Liver (tissue), 9 donors: ENCODE results near the gene LIMA1. TPM values are rescaled to one million over a fixed set of nuclear protein-coding genes. Genes with fewer than 3 reads are reported as not detected.

ENCODE experiments used
- DNase-seq: peaks from one replicate; pipeline ENCODE4 v3.0.0-alpha.2; 2017; ENCODE audit warnings: low spot score
- H3K27ac ChIP-seq, 2 donors: one replicate each; pipeline ENCODE4 v1.7.0; 2013; ENCODE audit warnings: inconsistent platforms in 2 of 2, low read length in 2 of 2, control low read depth in 1 of 2, low read depth in 1 of 2, mild to moderate bottlenecking in 1 of 2
- H3K27me3 ChIP-seq, 4 donors: one replicate each; pipeline versions ENCODE4 v1.6.1 to v1.7.0; 2013; ENCODE audit warnings: low read length in 3 of 4, inconsistent platforms in 1 of 4, mild to moderate bottlenecking in 1 of 4, moderate library complexity in 1 of 4; ENCODE audit not compliant: control insufficient read depth in 4 of 4, insufficient read depth in 4 of 4
- H3K36me3 ChIP-seq, 4 donors: one replicate each; pipeline versions ENCODE4 v1.6.1 to v1.7.0; 2013; ENCODE audit warnings: low read length in 3 of 4, mild to moderate bottlenecking in 3 of 4, low read depth in 1 of 4, moderate library complexity in 1 of 4; ENCODE audit not compliant: control insufficient read depth in 4 of 4, insufficient read depth in 3 of 4
- H3K4me1 ChIP-seq, 4 donors: one replicate each; pipeline versions ENCODE4 v1.6.1 to v1.7.0; 2013; ENCODE audit warnings: low read length in 3 of 4, mild to moderate bottlenecking in 3 of 4, moderate library complexity in 1 of 4; ENCODE audit not compliant: control insufficient read depth in 4 of 4, insufficient read depth in 4 of 4
- H3K4me3 ChIP-seq, 3 donors: one replicate each; pipeline versions ENCODE4 v1.6.1 to v1.7.0; 2013; ENCODE audit warnings: low read length in 3 of 3, control low read depth in 1 of 3, low read depth in 1 of 3, mild to moderate bottlenecking in 1 of 3
- H3K9ac ChIP-seq, 2 donors: one replicate each; pipeline ENCODE4 v1.7.0; 2013; ENCODE audit warnings: low read length in 2 of 2, mild to moderate bottlenecking in 2 of 2, moderate library complexity in 2 of 2, control low read depth in 1 of 2, low read depth in 1 of 2
- H3K9me3 ChIP-seq, 4 donors: one replicate each; pipeline versions ENCODE4 v1.6.1 to v1.7.0; 2013; ENCODE audit warnings: low read length in 3 of 4; ENCODE audit not compliant: control insufficient read depth in 4 of 4
- ATF3 ChIP-seq: IDR thresholded peaks from 2 replicates; pipeline ENCODE4 v1.6.1; 2016; ENCODE audit warnings: antibody characterized with exemption
- FOXA1 ChIP-seq: IDR thresholded peaks from 2 replicates; pipeline ENCODE4 v1.6.1; 2016; ENCODE audit warnings: antibody characterized with exemption
- GABPA ChIP-seq, 2 donors: IDR thresholded peaks in 1 of 2; conservative IDR thresholded peaks in 1 of 2; 2 replicates each; pipeline ENCODE4 v1.6.1; 2016; ENCODE audit warnings: antibody characterized with exemption in 2 of 2, mild to moderate bottlenecking in 1 of 2, moderate library complexity in 1 of 2
- HNF4A ChIP-seq, 2 donors: conservative IDR thresholded peaks; 2 replicates each; pipeline ENCODE4 v1.6.1; 2016; ENCODE audit warnings: antibody characterized with exemption in 2 of 2, mild to moderate bottlenecking in 2 of 2
- HNF4G ChIP-seq: IDR thresholded peaks from 2 replicates; pipeline ENCODE4 v1.6.1; 2016; ENCODE audit warnings: antibody characterized with exemption
- JUND ChIP-seq, 2 donors: IDR thresholded peaks; 2 replicates each; pipeline ENCODE4 v1.6.1; 2016; ENCODE audit warnings: antibody characterized with exemption in 2 of 2
- MAX ChIP-seq: IDR thresholded peaks from 2 replicates; pipeline ENCODE4 v1.6.1; 2016; ENCODE audit warnings: antibody characterized with exemption
- NR2F2 ChIP-seq: IDR thresholded peaks from 2 replicates; pipeline ENCODE4 v1.6.1; 2016; ENCODE audit warnings: antibody characterized with exemption
- RAD21 ChIP-seq, 2 donors: IDR thresholded peaks; 2 replicates each; pipeline ENCODE4 v1.6.1; 2016; ENCODE audit warnings: antibody characterized with exemption in 2 of 2, mild to moderate bottlenecking in 2 of 2
- RXRA ChIP-seq, 2 donors: IDR thresholded peaks; 2 replicates each; pipeline ENCODE4 v1.6.1; 2017 to 2018; ENCODE audit warnings: antibody characterized with exemption in 2 of 2, mild to moderate bottlenecking in 1 of 2
- SP1 ChIP-seq: IDR thresholded peaks from 2 replicates; pipeline ENCODE4 v1.6.1; 2018; ENCODE audit warnings: antibody characterized with exemption, mild to moderate bottlenecking
- TAF1 ChIP-seq: conservative IDR thresholded peaks from 2 replicates; pipeline ENCODE4 v1.6.1; 2016; ENCODE audit warnings: antibody characterized with exemption, mild to moderate bottlenecking
- YY1 ChIP-seq: IDR thresholded peaks from 2 replicates; pipeline ENCODE4 v1.6.1; 2016; ENCODE audit warnings: antibody characterized with exemption, mild to moderate bottlenecking
- polyA plus RNA-seq, 2 donors: library from polyadenylated mRNA; stranded (reverse) in 1 of 2; unstranded in 1 of 2; fragments of 200-250 nt in 1 of 2; fragments of >200 nt in 1 of 2; fragmentation: Nextera tagmentation in 1 of 2; extraction: Ambion mirVana in 1 of 2; gene quantifications; one replicate each; pipeline versions ENCODE4 v1.2.1 to v1.2.3, GENCODE V29; 2013 to 2015
- total RNA-seq, 2 donors: library from RNA; depleted of rRNA; stranded (reverse); fragments of >200 nt; gene quantifications; one replicate each; pipeline ENCODE4 v1.2.3, GENCODE V29; 2014
- TF ChIP-seq, protein P1 (sequence below): fragments of 150-350 bp; IDR thresholded peaks from 2 replicates; pipeline ENCODE4 v1.5.1; 2017; ENCODE audit warnings: improper control_type of control experiment, low read depth, low read length; ENCODE audit not compliant: missing input control
- TF ChIP-seq, protein P2 (sequence below): IDR thresholded peaks from 2 replicates; pipeline ENCODE4 v1.6.1; 2016; ENCODE audit warnings: antibody characterized with exemption
- TF ChIP-seq, protein P3 (sequence below): IDR thresholded peaks from 2 replicates; pipeline ENCODE4 v1.6.1; 2016; ENCODE audit warnings: antibody characterized with exemption, mild to moderate bottlenecking
- donor health status: healthy.
- donor health status: healthy.
- donor health status: healthy.
- donor health status: healthy.
- donor health status: healthy.

LIMA1 gene
- total and polyA plus RNA-seq, 4 donors, result 8.1 to 17.5 (median 13.5) TPM

GRCh38 chr12:50162230-50162629 lies 121.1 kb downstream of the LIMA1 start (continued):
- TF ChIP-seq, protein P1, sequence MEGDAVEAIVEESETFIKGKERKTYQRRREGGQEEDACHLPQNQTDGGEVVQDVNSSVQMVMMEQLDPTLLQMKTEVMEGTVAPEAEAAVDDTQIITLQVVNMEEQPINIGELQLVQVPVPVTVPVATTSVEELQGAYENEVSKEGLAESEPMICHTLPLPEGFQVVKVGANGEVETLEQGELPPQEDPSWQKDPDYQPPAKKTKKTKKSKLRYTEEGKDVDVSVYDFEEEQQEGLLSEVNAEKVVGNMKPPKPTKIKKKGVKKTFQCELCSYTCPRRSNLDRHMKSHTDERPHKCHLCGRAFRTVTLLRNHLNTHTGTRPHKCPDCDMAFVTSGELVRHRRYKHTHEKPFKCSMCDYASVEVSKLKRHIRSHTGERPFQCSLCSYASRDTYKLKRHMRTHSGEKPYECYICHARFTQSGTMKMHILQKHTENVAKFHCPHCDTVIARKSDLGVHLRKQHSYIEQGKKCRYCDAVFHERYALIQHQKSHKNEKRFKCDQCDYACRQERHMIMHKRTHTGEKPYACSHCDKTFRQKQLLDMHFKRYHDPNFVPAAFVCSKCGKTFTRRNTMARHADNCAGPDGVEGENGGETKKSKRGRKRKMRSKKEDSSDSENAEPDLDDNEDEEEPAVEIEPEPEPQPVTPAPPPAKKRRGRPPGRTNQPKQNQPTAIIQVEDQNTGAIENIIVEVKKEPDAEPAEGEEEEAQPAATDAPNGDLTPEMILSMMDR, result no peak

GRCh38 chr12:50160643-50161042 lies 122.7 kb downstream of the LIMA1 start:
- DNase-seq, result no peak
- Histone ChIP-seq H3K36me3 (no peaks in the 10 kb centered on the region), H3K9me3 (no peaks in the 10 kb centered on the region), H3K27me3 (no peaks in the 10 kb centered on the region), H3K27ac (no peak overlapping the region), H3K4me3 (no peak overlapping the region), H3K4me1 (peaks cover 0 to 1% (median 0%) of the 10 kb centered on the region in 4 donors), H3K9ac (no peak overlapping the region)
- TF ChIP-seq ATF3, result no peak
- no peak for TF ChIP-seq HNF4A (conservative IDR thresholded peaks at IDR 0.05)
- TF ChIP-seq YY1, result no peak
- TF ChIP-seq, protein P2, sequence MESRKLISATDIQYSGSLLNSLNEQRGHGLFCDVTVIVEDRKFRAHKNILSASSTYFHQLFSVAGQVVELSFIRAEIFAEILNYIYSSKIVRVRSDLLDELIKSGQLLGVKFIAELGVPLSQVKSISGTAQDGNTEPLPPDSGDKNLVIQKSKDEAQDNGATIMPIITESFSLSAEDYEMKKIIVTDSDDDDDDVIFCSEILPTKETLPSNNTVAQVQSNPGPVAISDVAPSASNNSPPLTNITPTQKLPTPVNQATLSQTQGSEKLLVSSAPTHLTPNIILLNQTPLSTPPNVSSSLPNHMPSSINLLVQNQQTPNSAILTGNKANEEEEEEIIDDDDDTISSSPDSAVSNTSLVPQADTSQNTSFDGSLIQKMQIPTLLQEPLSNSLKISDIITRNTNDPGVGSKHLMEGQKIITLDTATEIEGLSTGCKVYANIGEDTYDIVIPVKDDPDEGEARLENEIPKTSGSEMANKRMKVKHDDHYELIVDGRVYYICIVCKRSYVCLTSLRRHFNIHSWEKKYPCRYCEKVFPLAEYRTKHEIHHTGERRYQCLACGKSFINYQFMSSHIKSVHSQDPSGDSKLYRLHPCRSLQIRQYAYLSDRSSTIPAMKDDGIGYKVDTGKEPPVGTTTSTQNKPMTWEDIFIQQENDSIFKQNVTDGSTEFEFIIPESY, result no peak
- TF ChIP-seq TAF1, result no peak
- no peak for TF ChIP-seq NR2F2
- no peak for TF ChIP-seq HNF4G
- TF ChIP-seq, protein P1, result no peak
- no peak for TF ChIP-seq RAD21 (IDR thresholded peaks at IDR 0.05)
- TF ChIP-seq SP1, result no peak
- no peak for TF ChIP-seq GABPA (IDR thresholded peaks at IDR 0.05 in 1 of 2, conservative IDR thresholded peaks at IDR 0.05 in 1 of 2)
- no peak for TF ChIP-seq MAX
- TF ChIP-seq JUND (IDR thresholded peaks at IDR 0.05), result no peak
- TF ChIP-seq FOXA1, result no peak
- TF ChIP-seq, protein P3, sequence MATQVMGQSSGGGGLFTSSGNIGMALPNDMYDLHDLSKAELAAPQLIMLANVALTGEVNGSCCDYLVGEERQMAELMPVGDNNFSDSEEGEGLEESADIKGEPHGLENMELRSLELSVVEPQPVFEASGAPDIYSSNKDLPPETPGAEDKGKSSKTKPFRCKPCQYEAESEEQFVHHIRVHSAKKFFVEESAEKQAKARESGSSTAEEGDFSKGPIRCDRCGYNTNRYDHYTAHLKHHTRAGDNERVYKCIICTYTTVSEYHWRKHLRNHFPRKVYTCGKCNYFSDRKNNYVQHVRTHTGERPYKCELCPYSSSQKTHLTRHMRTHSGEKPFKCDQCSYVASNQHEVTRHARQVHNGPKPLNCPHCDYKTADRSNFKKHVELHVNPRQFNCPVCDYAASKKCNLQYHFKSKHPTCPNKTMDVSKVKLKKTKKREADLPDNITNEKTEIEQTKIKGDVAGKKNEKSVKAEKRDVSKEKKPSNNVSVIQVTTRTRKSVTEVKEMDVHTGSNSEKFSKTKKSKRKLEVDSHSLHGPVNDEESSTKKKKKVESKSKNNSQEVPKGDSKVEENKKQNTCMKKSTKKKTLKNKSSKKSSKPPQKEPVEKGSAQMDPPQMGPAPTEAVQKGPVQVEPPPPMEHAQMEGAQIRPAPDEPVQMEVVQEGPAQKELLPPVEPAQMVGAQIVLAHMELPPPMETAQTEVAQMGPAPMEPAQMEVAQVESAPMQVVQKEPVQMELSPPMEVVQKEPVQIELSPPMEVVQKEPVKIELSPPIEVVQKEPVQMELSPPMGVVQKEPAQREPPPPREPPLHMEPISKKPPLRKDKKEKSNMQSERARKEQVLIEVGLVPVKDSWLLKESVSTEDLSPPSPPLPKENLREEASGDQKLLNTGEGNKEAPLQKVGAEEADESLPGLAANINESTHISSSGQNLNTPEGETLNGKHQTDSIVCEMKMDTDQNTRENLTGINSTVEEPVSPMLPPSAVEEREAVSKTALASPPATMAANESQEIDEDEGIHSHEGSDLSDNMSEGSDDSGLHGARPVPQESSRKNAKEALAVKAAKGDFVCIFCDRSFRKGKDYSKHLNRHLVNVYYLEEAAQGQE, result no peak
- no peak for TF ChIP-seq RXRA (IDR thresholded peaks at IDR 0.05)
